Coronary artery (tissue), 2 donors: Measurements from ENCODE around the gene DCX.

Experiments used
- DNase-seq: peaks from one replicate; pipeline ENCODE4 v3.0.0-alpha.2; 2017; ENCODE audit warnings: low spot score
- H3K27ac ChIP-seq, 2 donors: fragments of 200-600 bp; sonication (generic); one replicate each; pipeline ENCODE4 v1.5.1; 2016 to 2019
- H3K4me3 ChIP-seq: fragments of 200-600 bp; sonication (generic); 2 replicates; pipeline ENCODE4 v1.5.1; 2016; ENCODE audit warnings: mild to moderate bottlenecking, moderate library complexity
- CTCF ChIP-seq: fragments of 200-600 bp; sonication (generic); IDR thresholded peaks from one replicate; pipeline ENCODE4 v1.5.1; 2019; ENCODE audit warnings: antibody characterized with exemption

Gene DCX

GRCh38 chrX:111340054-111340453 is 71.9 kb downstream of the DCX start:
- Histone ChIP-seq H3K4me3 (no peak overlapping the region), H3K27ac (no peak overlapping the region)
- no peak for TF ChIP-seq CTCF
- no peak for DNase-seq

GRCh38 chrX:111339212-111339611 is 72.8 kb downstream of the DCX start:
- Histone ChIP-seq H3K4me3 (no peak overlapping the region), H3K27ac (no peak overlapping the region)
- no peak for TF ChIP-seq CTCF
- no peak for DNase-seq

- DNase-seq = no peak
- no peak for TF ChIP-seq CTCF
- Histone ChIP-seq H3K27ac (no peak overlapping the region), H3K4me3 (no peak overlapping the region)
Measured at GRCh38 chrX:111338095-111338698, 73.8 kb downstream of the DCX start.

- H3K27ac ChIP-seq = no peak overlapping the region
- no peak for DNase-seq
- no peak for TF ChIP-seq CTCF
- no peak overlapping the region for H3K4me3 ChIP-seq
Measured at GRCh38 chrX:111337067-111337637, 74.8 kb downstream of the DCX start.

GRCh38 chrX:111336141-111336540 is 75.9 kb downstream of the DCX start:
- no peak overlapping the region for H3K27ac ChIP-seq
- no peak for TF ChIP-seq CTCF

GRCh38 chrX:111329370-111329769 is 82.6 kb downstream of the DCX start:
- H3K4me3 ChIP-seq = no peak overlapping the region
- no peak for TF ChIP-seq CTCF
- no peak for DNase-seq
- no peak overlapping the region for H3K27ac ChIP-seq

More at GRCh38 chrX:111336141-111336540, 75.9 kb downstream of the DCX start:
- no peak overlapping the region for H3K4me3 ChIP-seq
- no peak for DNase-seq

- Histone ChIP-seq H3K27ac (no peak overlapping the region), H3K4me3 (no peak overlapping the region)
- TF ChIP-seq CTCF = no peak
- DNase-seq = no peak
Measured at GRCh38 chrX:111328858-111329257, 83.1 kb downstream of the DCX start.
